Keratinocyte (primary cell): ENCODE data around the gene CENPP. TPM values are rescaled to one million over a fixed set of nuclear protein-coding genes. Genes with fewer than 3 reads are reported as not detected.

Source experiments
- DNase-seq: peaks from one replicate; pipeline ENCODE4 v3.0.0-alpha.2; 2011; ENCODE audit warnings: low read depth, missing footprints, low spot score
- FAIRE-seq: peaks from 2 replicates; lab custom pipeline; 2011; peaks lifted over from hg19 to GRCh38; lab: Jason Lieb, UNC
- H2AFZ ChIP-seq: 2 replicates; pipeline ENCODE4 v1.6.0; 2012; ENCODE audit warnings: low read length, control low read depth, inconsistent platforms; ENCODE audit not compliant: control insufficient read depth
- H3K27ac ChIP-seq: 2 replicates; pipeline ENCODE4 v1.5.1; 2011; ENCODE audit warnings: low read length; ENCODE audit not compliant: control insufficient read depth, insufficient read depth
- H3K27me3 ChIP-seq: 3 replicates; pipeline ENCODE4 v1.6.0; 2011; ENCODE audit warnings: low read length; ENCODE audit not compliant: control insufficient read depth, insufficient read depth; ENCODE audit errors: extremely low read depth
- H3K36me3 ChIP-seq, 2 experiments: 2 replicates in 1 of 2; 3 replicates in 1 of 2; pipeline ENCODE4 v1.5.1; 2011; ENCODE audit warnings: low read length in 2 of 2, mild to moderate bottlenecking in 1 of 2; ENCODE audit not compliant: control insufficient read depth in 2 of 2, insufficient read depth in 2 of 2; ENCODE audit errors: extremely low read depth in 1 of 2
- H3K4me1 ChIP-seq: 3 replicates; pipeline ENCODE4 v1.5.1; 2011; ENCODE audit warnings: low read length; ENCODE audit not compliant: control insufficient read depth, insufficient read depth; ENCODE audit errors: extremely low read depth
- H3K4me2 ChIP-seq: 3 replicates; pipeline ENCODE4 v1.6.0; 2011; ENCODE audit warnings: low read depth, low read length; ENCODE audit not compliant: control insufficient read depth, insufficient read depth; ENCODE audit errors: extremely low read depth
- H3K4me3 ChIP-seq, 3 experiments: fragments of 200-600 bp in 1 of 3; sonication (generic) in 1 of 3; 2 replicates in 2 of 3; 3 replicates in 1 of 3; pipeline ENCODE4 v1.5.1; 2011 to 2016; ENCODE audit warnings: low read length in 3 of 3, mild to moderate bottlenecking in 3 of 3, control low read depth in 2 of 3, inconsistent platforms in 1 of 3, low read depth in 1 of 3, mixed read lengths in 1 of 3, mixed run types in 1 of 3, moderate library complexity in 1 of 3; ENCODE audit not compliant: control insufficient read depth in 2 of 3, insufficient read depth in 2 of 3; ENCODE audit errors: extremely low read depth in 1 of 3
- H3K79me2 ChIP-seq: 2 replicates; pipeline ENCODE4 v1.6.0; 2012; ENCODE audit warnings: low read length; ENCODE audit not compliant: control insufficient read depth, insufficient read depth
- H3K9ac ChIP-seq: 3 replicates; pipeline ENCODE4 v1.6.0; 2011; ENCODE audit warnings: low read length; ENCODE audit not compliant: control insufficient read depth, insufficient read depth; ENCODE audit errors: extremely low read depth
- H3K9me1 ChIP-seq: 3 replicates; pipeline ENCODE4 v1.6.0; 2011; ENCODE audit warnings: low read length; ENCODE audit not compliant: control insufficient read depth, insufficient read depth; ENCODE audit errors: extremely low read depth
- H3K9me3 ChIP-seq: 2 replicates; pipeline ENCODE4 v1.5.1; 2012; ENCODE audit warnings: low read depth, low read length; ENCODE audit not compliant: control insufficient read depth
- H4K20me1 ChIP-seq: 3 replicates; pipeline ENCODE4 v1.6.0; 2011; ENCODE audit warnings: low read length; ENCODE audit not compliant: control insufficient read depth, insufficient read depth; ENCODE audit errors: extremely low read depth
- CTCF ChIP-seq, 3 experiments: IDR thresholded peaks in 1 of 3; conservative IDR thresholded peaks in 1 of 3; optimal IDR thresholded peaks in 1 of 3; 2 replicates in 2 of 3; 3 replicates in 1 of 3; pipeline versions ENCODE3 to v1.5.1; 2011; ENCODE audit warnings: low read length in 3 of 3, mild to moderate bottlenecking in 3 of 3, moderate library complexity in 2 of 3, control low read depth in 1 of 3, inconsistent platforms in 1 of 3; ENCODE audit not compliant: insufficient read depth in 2 of 3; ENCODE audit errors: extremely low read depth in 1 of 3
- EZH2 ChIP-seq: IDR thresholded peaks from one replicate; pipeline ENCODE4 v1.6.1; 2012; ENCODE audit warnings: inconsistent platforms, mild to moderate bottlenecking, low read length, moderate library complexity
- dilution Hi-C: fragments of 300-500 bp; cut with MboI; formaldehyde crosslinking; loops from one replicate; pipeline ENCODE4 v1.7.0; 2020; ENCODE audit warnings: low sequenced_read_pairs; ENCODE audit not compliant: extremely low pct_ligation_motif_present
- polyA plus RNA-seq, 5 experiments: library from polyadenylated mRNA; depleted of rRNA in 3 of 5; stranded (reverse) in 3 of 5; stranded (forward) in 1 of 5; unstranded in 1 of 5; fragments of >200 nt; gene quantifications; 1 replicate in 1 of 5; 2 replicates in 3 of 5; 3 replicates in 1 of 5; pipeline versions ENCODE4 v1.2.1 to v1.2.3, GENCODE V29; 2011 to 2012; ENCODE audit warnings: missing spikeins in 2 of 5, low read depth in 1 of 5, low replicate concordance in 1 of 5

CENPP gene
- polyA plus RNA-seq, 1 donor (not counting 4 experiments of a cell fraction or from before 2014, with no cell fraction given), result 6.7 TPM

- H3K9me1 ChIP-seq, result no peaks in the 10 kb centered on the region
- H3K4me1 ChIP-seq, result no peaks in the 10 kb centered on the region
- no peaks in the 10 kb centered on the region for H3K79me2 ChIP-seq
- H3K4me2 ChIP-seq, result no peak within 1 kb of the TSS
- no peaks in the 10 kb centered on the region for H3K36me3 ChIP-seq
- dilution Hi-C loops, result no loop called here
- no peak within 1 kb of the TSS for H3K4me3 ChIP-seq
- DNase-seq, result no peak
- no peaks in the 10 kb centered on the region for H3K9me3 ChIP-seq
- H3K27me3 ChIP-seq, result no peaks in the 10 kb centered on the region
- H3K27ac ChIP-seq, result no peak within 1 kb of the TSS
- no peak for TF ChIP-seq EZH2
- no peak for TF ChIP-seq CTCF (optimal IDR thresholded peaks at IDR 0.05 in 1 of 3, IDR thresholded peaks at IDR 0.05 in 1 of 3, conservative IDR thresholded peaks at IDR 0.05 in 1 of 3; ENCODE audit: extremely low read depth in 1 of 3, insufficient read depth in 2 of 3, low read length in 3 of 3)
- H4K20me1 ChIP-seq, result no peaks in the 10 kb centered on the region
- FAIRE-seq, result no peak
- no peak within 1 kb of the TSS for H2AFZ ChIP-seq
- no peak within 1 kb of the TSS for H3K9ac ChIP-seq
Observed at GRCh38 chr9:92404042-92404836, 78.5 kb downstream of the CENPP start, which contains the start of gene OGN. OGN (minus strand) TSS chr9:92404578; CDS start chr9:92403407, 1,171 bp downstream.

DNA sequence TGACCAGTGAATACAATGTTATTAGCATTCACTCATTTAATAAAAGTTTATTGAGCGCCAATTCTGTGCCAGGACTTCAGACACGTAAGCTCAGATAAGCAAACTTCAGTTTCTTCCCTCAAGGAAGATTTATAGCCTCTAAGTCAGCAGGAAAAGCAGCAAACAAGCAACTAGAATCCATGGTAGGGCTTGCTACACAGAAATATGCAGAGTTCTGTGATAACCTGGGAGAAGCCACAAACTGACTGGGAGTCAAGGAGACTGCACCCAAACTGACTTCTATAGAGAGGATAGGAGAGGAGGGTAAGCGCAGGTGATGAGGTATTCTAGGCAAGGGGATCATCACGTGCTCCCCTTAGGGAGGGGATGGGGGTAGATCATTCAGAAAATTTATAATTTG is 80.1 kb downstream of the CENPP start:
- H3K27ac ChIP-seq, result no peak overlapping the region
- TF ChIP-seq CTCF (optimal IDR thresholded peaks at IDR 0.05 in 1 of 3, IDR thresholded peaks at IDR 0.05 in 1 of 3, conservative IDR thresholded peaks at IDR 0.05 in 1 of 3; ENCODE audit: extremely low read depth in 1 of 3, insufficient read depth in 2 of 3, low read length in 3 of 3) (no peak), EZH2 (no peak)
- no peaks in the 10 kb centered on the region for H3K36me3 ChIP-seq
- dilution Hi-C loops, result no loop called here
- H3K9me1 ChIP-seq, result no peaks in the 10 kb centered on the region
- DNase-seq (no peak), FAIRE-seq (no peak)
- H3K9me3 ChIP-seq, result no peaks in the 10 kb centered on the region
- no peaks in the 10 kb centered on the region for H4K20me1 ChIP-seq
- no peak overlapping the region for H3K4me3 ChIP-seq
- no peak overlapping the region for H3K4me2 ChIP-seq
- no peaks in the 10 kb centered on the region for H3K4me1 ChIP-seq
- H3K79me2 ChIP-seq, result no peaks in the 10 kb centered on the region
- no peak overlapping the region for H3K9ac ChIP-seq
- no peaks in the 10 kb centered on the region for H3K27me3 ChIP-seq
- H2AFZ ChIP-seq, result no peak overlapping the region
